GM12878 (cell line): ENCODE data around the gene A4GNT. TPM values are rescaled to one million over a fixed set of nuclear protein-coding genes. Genes with fewer than 3 reads are reported as not detected.

Experiments
- ATAC-seq: fragments of 200-7000 bp; cut with Tn5 transposase; 3 replicates; pipeline ENCODE4 v1.9.1; 2020; ENCODE audit warnings: mild to moderate bottlenecking, moderate library complexity
- BruUV-seq: library from RNA; stranded (reverse); fragments of 400-500 nt; replicated peaks from 2 replicates; lab custom pipeline; 2021; lab: Mats Ljungman, UMichigan
- CTCF ChIA-PET: fragments of 300-600 bp; sonication (Branson Sonifier 250); formaldehyde crosslinking; extraction: SDS; loops from one replicate; lab custom pipeline; 2021; ENCODE audit warnings: inconsistent platforms; lab: Yijun Ruan, JAX
- POLR2A ChIA-PET: fragments of 350-600 bp; formaldehyde crosslinking; extraction: SDS; loops from one replicate; lab custom pipeline; 2021; ENCODE audit warnings: inconsistent platforms; lab: Charles Lee
- RAD21 ChIA-PET: fragments of 300-600 bp; sonication (Branson Sonifier 250); formaldehyde crosslinking; loops from one replicate; lab custom pipeline; 2023; ENCODE audit warnings: antibody characterized with exemption; ENCODE audit not compliant: unreplicated experiment; lab: Charles Lee
- SMC1A ChIA-PET: fragments of 300-600 bp; sonication (Branson Sonifier 250); formaldehyde crosslinking; loops from one replicate; lab custom pipeline; 2023; ENCODE audit not compliant: unreplicated experiment, uncharacterized antibody; lab: Charles Lee
- DNase-seq: peaks from one replicate; pipeline ENCODE4 v3.0.0-alpha.2; 2011; ENCODE audit warnings: low read depth, low spot score
- FAIRE-seq: peaks from 3 replicates; lab custom pipeline; 2011; peaks lifted over from hg19 to GRCh38; lab: Jason Lieb, UNC
- H2AFZ ChIP-seq: 2 replicates; pipeline ENCODE4 v1.6.0; 2011; ENCODE audit warnings: low read depth, low read length, control low read depth; ENCODE audit not compliant: control insufficient read depth
- H3K27ac ChIP-seq: 2 replicates; pipeline ENCODE4 v1.5.1; 2011; ENCODE audit warnings: control low read depth; ENCODE audit not compliant: control insufficient read depth, insufficient read depth
- H3K27me3 ChIP-seq, 2 experiments: replicated peaks in 1 of 2; 2 replicates each; pipeline versions ENCODE4 v1.6.0 to v1.6.1; 2011; ENCODE audit warnings: low read length in 1 of 2; ENCODE audit not compliant: control insufficient read depth in 2 of 2, insufficient read depth in 2 of 2
- H3K36me3 ChIP-seq, 2 experiments: 2 replicates each; pipeline ENCODE4 v1.5.1; 2011; ENCODE audit warnings: low read length in 1 of 2; ENCODE audit not compliant: control insufficient read depth in 2 of 2, insufficient read depth in 2 of 2
- H3K4me1 ChIP-seq: 2 replicates; pipeline ENCODE4 v1.6.1; 2011; ENCODE audit warnings: mild to moderate bottlenecking, low read length, moderate library complexity, mixed read lengths; ENCODE audit not compliant: control insufficient read depth, insufficient read depth
- H3K4me2 ChIP-seq: 2 replicates; pipeline ENCODE4 v1.6.0; 2011; ENCODE audit warnings: control low read depth; ENCODE audit not compliant: control insufficient read depth, insufficient read depth
- H3K4me3 ChIP-seq: fragments of 200-600 bp; sonication (generic); 2 replicates; pipeline ENCODE4 v1.5.1; 2016
- H3K79me2 ChIP-seq: 2 replicates; pipeline ENCODE4 v1.6.0; 2011; ENCODE audit warnings: low read length; ENCODE audit not compliant: control insufficient read depth, insufficient read depth
- H3K9ac ChIP-seq: 2 replicates; pipeline ENCODE4 v1.8.0; 2011; ENCODE audit warnings: low read length, control low read depth, mixed read lengths; ENCODE audit not compliant: control insufficient read depth, insufficient read depth
- H3K9me3 ChIP-seq: replicated peaks from 3 replicates; pipeline ENCODE4 v1.5.1; 2011; ENCODE audit warnings: mild to moderate bottlenecking, low read length; ENCODE audit not compliant: control insufficient read depth, insufficient read depth
- H4K20me1 ChIP-seq: 2 replicates; pipeline ENCODE4 v1.6.0; 2011; ENCODE audit not compliant: control insufficient read depth, insufficient read depth
- CHD4 ChIP-seq: fragments of 200-600 bp; sonication (generic); IDR thresholded peaks from 2 replicates; pipeline ENCODE4 v1.6.1; 2016; ENCODE audit warnings: mild to moderate bottlenecking
- CREM ChIP-seq: IDR thresholded peaks from 2 replicates; pipeline ENCODE4 v1.6.1; 2014; ENCODE audit warnings: antibody characterized with exemption, low read depth
- HDAC2 ChIP-seq: fragments of 200-600 bp; sonication (generic); IDR thresholded peaks from 2 replicates; pipeline ENCODE4 v1.6.1; 2017
- MEF2B ChIP-seq: fragments of 450-650 bp; IDR thresholded peaks from 2 replicates; pipeline ENCODE4 v1.6.1; 2018; ENCODE audit warnings: mild to moderate bottlenecking, moderate library complexity; ENCODE audit not compliant: partially characterized antibody, poor library complexity, severe bottlenecking
- TCF3 ChIP-seq: IDR thresholded peaks from 2 replicates; pipeline ENCODE4 v1.6.1; 2012; ENCODE audit warnings: low read depth, mild to moderate bottlenecking, low read length, borderline replicate concordance; ENCODE audit not compliant: insufficient read depth
- YY1 ChIP-seq: IDR thresholded peaks from 2 replicates; pipeline ENCODE4 v1.6.1; 2011; ENCODE audit warnings: low read depth, mild to moderate bottlenecking, low read length
- WGBS: methylation state at CpG from one replicate; pipeline ENCODE4 v1.1.6; 2016; ENCODE audit warnings: low lambda C conversion rate; ENCODE audit not compliant: insufficient replicate concordance, insufficient coverage; ENCODE audit errors: missing lambda C conversion rate; 5-methylcytosine and 5-hydroxymethylcytosine counted together
- in situ Hi-C: fragments of 300-500 bp; cut with MboI; formaldehyde crosslinking; loops from 9 replicates; pipeline ENCODE4 v1.14.3; 2018; ENCODE audit warnings: mixed read lengths
- intact Hi-C: fragments of 100-400 bp; cut with micrococcal nuclease; formaldehyde crosslinking; loops from one replicate; pipeline ENCODE4 v1.14.2; 2022; ENCODE audit not compliant: unreplicated experiment
- polyA plus RNA-seq, 11 experiments: library from polyadenylated mRNA; depleted of rRNA in 4 of 11; unstranded in 6 of 11; stranded (reverse) in 5 of 11; fragments of >200 nt; fragmentation: Nextera tagmentation in 4 of 11; fragmentation: Illumina TruSeq in 1 of 11; extraction: Ambion mirVana in 4 of 11; extraction: Trizol in 1 of 11; gene quantifications; 1 replicate in 1 of 11; 2 replicates in 10 of 11; pipeline versions ENCODE4 v1.2.1 to v1.2.3, GENCODE V29; 2011 to 2016; ENCODE audit warnings: inconsistent platforms in 2 of 11, missing spikeins in 2 of 11, low read depth in 1 of 11
- total RNA-seq, 4 experiments: library from RNA; depleted of rRNA in 3 of 4; stranded (reverse); fragments of >200 nt in 3 of 4; fragmentation: Illumina TruSeq in 1 of 4; extraction: Trizol in 1 of 4; gene quantifications; 2 replicates each; pipeline versions ENCODE4 v1.2.1 to v1.2.3, GENCODE V29; 2013 to 2021
- TF ChIP-seq, protein P1 (sequence below): fragments of 450-650 bp; IDR thresholded peaks from 2 replicates; pipeline ENCODE4 v1.6.1; 2017; ENCODE audit warnings: mild to moderate bottlenecking, moderate library complexity
- TF ChIP-seq, protein P2 (sequence below): IDR thresholded peaks from 2 replicates; pipeline ENCODE4 v1.6.1; 2012; ENCODE audit warnings: mild to moderate bottlenecking, low read depth, low read length
- TF ChIP-seq, protein P3 (sequence below): fragments of 150-350 bp; IDR thresholded peaks from 2 replicates; pipeline ENCODE4 v1.6.1; 2014; ENCODE audit warnings: mild to moderate bottlenecking, low read depth, low read length
- TF ChIP-seq, protein P4 (sequence below): fragments of 450-650 bp; IDR thresholded peaks from 2 replicates; pipeline ENCODE4 v1.6.1; 2014; ENCODE audit warnings: mild to moderate bottlenecking

Gene A4GNT
- total and polyA plus RNA-seq, 10 of the 15 experiments (the other 5 are each of a cell fraction or from before 2014, with no cell fraction given) = not detected

DNA sequence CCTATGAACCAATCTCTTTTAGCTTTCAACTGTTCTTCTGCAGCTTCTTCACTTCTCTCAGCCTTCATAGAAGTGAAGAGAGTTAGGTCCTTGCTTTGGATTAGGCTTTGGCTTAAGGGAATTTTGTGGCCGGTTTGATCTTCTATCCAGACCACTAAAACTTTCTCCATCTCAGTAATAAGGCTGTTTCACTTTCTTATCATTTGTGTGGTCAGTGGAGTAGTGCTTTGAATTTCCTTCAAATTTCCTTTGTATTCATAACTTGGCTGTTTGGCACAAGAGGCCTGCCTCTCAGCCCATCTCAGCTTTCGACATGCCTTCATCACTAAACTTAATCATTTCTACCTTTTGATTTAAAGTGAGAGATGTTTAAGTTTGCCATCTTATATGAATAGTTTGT, 38.5 kb downstream of the A4GNT start:
- WGBS = 3% methylated on average over 2 of the region's 2 CpGs
- no peak overlapping the region for H3K4me3 ChIP-seq
- TF ChIP-seq TCF3 (no peak), CREM (no peak), HDAC2 (no peak), CHD4 (no peak), MEF2B (no peak), YY1 (no peak)
- TF ChIP-seq, protein P1, sequence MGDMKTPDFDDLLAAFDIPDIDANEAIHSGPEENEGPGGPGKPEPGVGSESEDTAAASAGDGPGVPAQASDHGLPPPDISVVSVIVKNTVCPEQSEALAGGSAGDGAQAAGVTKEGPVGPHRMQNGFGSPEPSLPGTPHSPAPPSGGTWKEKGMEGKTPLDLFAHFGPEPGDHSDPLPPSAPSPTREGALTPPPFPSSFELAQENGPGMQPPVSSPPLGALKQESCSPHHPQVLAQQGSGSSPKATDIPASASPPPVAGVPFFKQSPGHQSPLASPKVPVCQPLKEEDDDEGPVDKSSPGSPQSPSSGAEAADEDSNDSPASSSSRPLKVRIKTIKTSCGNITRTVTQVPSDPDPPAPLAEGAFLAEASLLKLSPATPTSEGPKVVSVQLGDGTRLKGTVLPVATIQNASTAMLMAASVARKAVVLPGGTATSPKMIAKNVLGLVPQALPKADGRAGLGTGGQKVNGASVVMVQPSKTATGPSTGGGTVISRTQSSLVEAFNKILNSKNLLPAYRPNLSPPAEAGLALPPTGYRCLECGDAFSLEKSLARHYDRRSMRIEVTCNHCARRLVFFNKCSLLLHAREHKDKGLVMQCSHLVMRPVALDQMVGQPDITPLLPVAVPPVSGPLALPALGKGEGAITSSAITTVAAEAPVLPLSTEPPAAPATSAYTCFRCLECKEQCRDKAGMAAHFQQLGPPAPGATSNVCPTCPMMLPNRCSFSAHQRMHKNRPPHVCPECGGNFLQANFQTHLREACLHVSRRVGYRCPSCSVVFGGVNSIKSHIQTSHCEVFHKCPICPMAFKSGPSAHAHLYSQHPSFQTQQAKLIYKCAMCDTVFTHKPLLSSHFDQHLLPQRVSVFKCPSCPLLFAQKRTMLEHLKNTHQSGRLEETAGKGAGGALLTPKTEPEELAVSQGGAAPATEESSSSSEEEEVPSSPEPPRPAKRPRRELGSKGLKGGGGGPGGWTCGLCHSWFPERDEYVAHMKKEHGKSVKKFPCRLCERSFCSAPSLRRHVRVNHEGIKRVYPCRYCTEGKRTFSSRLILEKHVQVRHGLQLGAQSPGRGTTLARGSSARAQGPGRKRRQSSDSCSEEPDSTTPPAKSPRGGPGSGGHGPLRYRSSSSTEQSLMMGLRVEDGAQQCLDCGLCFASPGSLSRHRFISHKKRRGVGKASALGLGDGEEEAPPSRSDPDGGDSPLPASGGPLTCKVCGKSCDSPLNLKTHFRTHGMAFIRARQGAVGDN = no peak
- TF ChIP-seq, protein P2, sequence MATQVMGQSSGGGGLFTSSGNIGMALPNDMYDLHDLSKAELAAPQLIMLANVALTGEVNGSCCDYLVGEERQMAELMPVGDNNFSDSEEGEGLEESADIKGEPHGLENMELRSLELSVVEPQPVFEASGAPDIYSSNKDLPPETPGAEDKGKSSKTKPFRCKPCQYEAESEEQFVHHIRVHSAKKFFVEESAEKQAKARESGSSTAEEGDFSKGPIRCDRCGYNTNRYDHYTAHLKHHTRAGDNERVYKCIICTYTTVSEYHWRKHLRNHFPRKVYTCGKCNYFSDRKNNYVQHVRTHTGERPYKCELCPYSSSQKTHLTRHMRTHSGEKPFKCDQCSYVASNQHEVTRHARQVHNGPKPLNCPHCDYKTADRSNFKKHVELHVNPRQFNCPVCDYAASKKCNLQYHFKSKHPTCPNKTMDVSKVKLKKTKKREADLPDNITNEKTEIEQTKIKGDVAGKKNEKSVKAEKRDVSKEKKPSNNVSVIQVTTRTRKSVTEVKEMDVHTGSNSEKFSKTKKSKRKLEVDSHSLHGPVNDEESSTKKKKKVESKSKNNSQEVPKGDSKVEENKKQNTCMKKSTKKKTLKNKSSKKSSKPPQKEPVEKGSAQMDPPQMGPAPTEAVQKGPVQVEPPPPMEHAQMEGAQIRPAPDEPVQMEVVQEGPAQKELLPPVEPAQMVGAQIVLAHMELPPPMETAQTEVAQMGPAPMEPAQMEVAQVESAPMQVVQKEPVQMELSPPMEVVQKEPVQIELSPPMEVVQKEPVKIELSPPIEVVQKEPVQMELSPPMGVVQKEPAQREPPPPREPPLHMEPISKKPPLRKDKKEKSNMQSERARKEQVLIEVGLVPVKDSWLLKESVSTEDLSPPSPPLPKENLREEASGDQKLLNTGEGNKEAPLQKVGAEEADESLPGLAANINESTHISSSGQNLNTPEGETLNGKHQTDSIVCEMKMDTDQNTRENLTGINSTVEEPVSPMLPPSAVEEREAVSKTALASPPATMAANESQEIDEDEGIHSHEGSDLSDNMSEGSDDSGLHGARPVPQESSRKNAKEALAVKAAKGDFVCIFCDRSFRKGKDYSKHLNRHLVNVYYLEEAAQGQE = no peak
- TF ChIP-seq, protein P3, sequence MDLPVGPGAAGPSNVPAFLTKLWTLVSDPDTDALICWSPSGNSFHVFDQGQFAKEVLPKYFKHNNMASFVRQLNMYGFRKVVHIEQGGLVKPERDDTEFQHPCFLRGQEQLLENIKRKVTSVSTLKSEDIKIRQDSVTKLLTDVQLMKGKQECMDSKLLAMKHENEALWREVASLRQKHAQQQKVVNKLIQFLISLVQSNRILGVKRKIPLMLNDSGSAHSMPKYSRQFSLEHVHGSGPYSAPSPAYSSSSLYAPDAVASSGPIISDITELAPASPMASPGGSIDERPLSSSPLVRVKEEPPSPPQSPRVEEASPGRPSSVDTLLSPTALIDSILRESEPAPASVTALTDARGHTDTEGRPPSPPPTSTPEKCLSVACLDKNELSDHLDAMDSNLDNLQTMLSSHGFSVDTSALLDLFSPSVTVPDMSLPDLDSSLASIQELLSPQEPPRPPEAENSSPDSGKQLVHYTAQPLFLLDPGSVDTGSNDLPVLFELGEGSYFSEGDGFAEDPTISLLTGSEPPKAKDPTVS = no peak
- TF ChIP-seq, protein P4, sequence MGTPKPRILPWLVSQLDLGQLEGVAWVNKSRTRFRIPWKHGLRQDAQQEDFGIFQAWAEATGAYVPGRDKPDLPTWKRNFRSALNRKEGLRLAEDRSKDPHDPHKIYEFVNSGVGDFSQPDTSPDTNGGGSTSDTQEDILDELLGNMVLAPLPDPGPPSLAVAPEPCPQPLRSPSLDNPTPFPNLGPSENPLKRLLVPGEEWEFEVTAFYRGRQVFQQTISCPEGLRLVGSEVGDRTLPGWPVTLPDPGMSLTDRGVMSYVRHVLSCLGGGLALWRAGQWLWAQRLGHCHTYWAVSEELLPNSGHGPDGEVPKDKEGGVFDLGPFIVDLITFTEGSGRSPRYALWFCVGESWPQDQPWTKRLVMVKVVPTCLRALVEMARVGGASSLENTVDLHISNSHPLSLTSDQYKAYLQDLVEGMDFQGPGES = no peak
- POLR2A ChIA-PET = no interaction called here
- intact Hi-C loops = no loop called here
- H3K4me2 ChIP-seq = no peak overlapping the region
- no peak overlapping the region for H3K9ac ChIP-seq
- ATAC-seq = no peak
- H3K79me2 ChIP-seq = no peaks in the 10 kb centered on the region
- H3K9me3 ChIP-seq = no peaks in the 10 kb centered on the region
- no peaks in the 10 kb centered on the region; a peak in 1 of 4 replicates for H3K27me3 ChIP-seq
- CTCF ChIA-PET = interaction anchor here (0.9 to 1.9 kb wide), 2 partner anchors 24 to 25 kb away, joined by 3 to 4 read pairs; no protein-coding TSS in a partner anchor
- no peak for DNase-seq
- no peak for FAIRE-seq
- H3K27ac ChIP-seq = no peak overlapping the region
- in situ Hi-C loops = no loop called here
- RAD21 ChIA-PET = no interaction called here
- H4K20me1 ChIP-seq = no peaks in the 10 kb centered on the region
- no TSS peak for BruUV-seq
- SMC1A ChIA-PET = interaction anchor here (1.0 kb wide), 1 partner anchor 7 kb away, joined by 3 read pairs; no protein-coding TSS in a partner anchor
- H2AFZ ChIP-seq = no peak overlapping the region
- no peaks in the 10 kb centered on the region for H3K4me1 ChIP-seq
- no peaks in the 10 kb centered on the region for H3K36me3 ChIP-seq
